GM12891 (cell line): ENCODE measurements around the gene RPS6KA2.

Experiments
- DNase-seq: peaks from one replicate; pipeline ENCODE4 v3.0.0; 2011; ENCODE audit warnings: low spot score; ENCODE audit not compliant: insufficient read length
- FAIRE-seq: peaks from 2 replicates; lab custom pipeline; 2011; peaks lifted over from hg19 to GRCh38; lab: Jason Lieb, UNC
- PAX5 ChIP-seq: IDR thresholded peaks from 2 replicates; pipeline ENCODE4 v1.6.1; 2011; ENCODE audit warnings: low read length, moderate library complexity, mild to moderate bottlenecking; ENCODE audit not compliant: insufficient read depth, severe bottlenecking
- POLR2A ChIP-seq: IDR thresholded peaks from 2 replicates; pipeline ENCODE4 v1.6.1; 2011; ENCODE audit warnings: low read depth, low read length, control low read depth
- POLR2AphosphoS5 ChIP-seq: IDR thresholded peaks from 2 replicates; pipeline ENCODE4 v1.6.1; 2011; ENCODE audit warnings: low read depth, low read length, control low read depth
- POU2F2 ChIP-seq: IDR thresholded peaks from 2 replicates; pipeline ENCODE4 v1.6.1; 2011; ENCODE audit warnings: low read depth, mild to moderate bottlenecking, control low read depth, low read length, moderate library complexity
- SPI1 ChIP-seq: IDR thresholded peaks from 2 replicates; pipeline ENCODE4 v1.6.1; 2011; ENCODE audit warnings: low read depth, low read length, control low read depth
- TAF1 ChIP-seq: IDR thresholded peaks from 2 replicates; pipeline ENCODE4 v1.6.1; 2011; ENCODE audit warnings: low read depth, low read length, control low read depth

RPS6KA2 gene

GRCh38 chr6:166559662-166560061 lies 67.4 kb downstream of the RPS6KA2 start:
- no peak for DNase-seq
- TF ChIP-seq POLR2A (no peak), PAX5 (no peak), SPI1 (no peak), POLR2AphosphoS5 (no peak), POU2F2 (no peak), TAF1 (no peak)
- no peak for FAIRE-seq

GRCh38 chr6:166559211-166559610 lies 67.8 kb downstream of the RPS6KA2 start:
- no peak for FAIRE-seq
- TF ChIP-seq POU2F2 (no peak), POLR2AphosphoS5 (no peak), POLR2A (no peak), PAX5 (no peak), TAF1 (no peak), SPI1 (no peak)
- no peak for DNase-seq

GRCh38 chr6:166558156-166559005 lies 68.7 kb downstream of the RPS6KA2 start:
- DNase-seq (no peak), FAIRE-seq (no peak)
- TF ChIP-seq TAF1, result no peak
- TF ChIP-seq SPI1, result no peak
- TF ChIP-seq POU2F2, result no peak

GRCh38 chr6:166556863-166557322 lies 70.2 kb downstream of the RPS6KA2 start:
- DNase-seq, result no peak
- TF ChIP-seq POU2F2 (no peak), POLR2A (no peak), PAX5 (no peak), SPI1 (no peak)
- FAIRE-seq, result peak; percentile 47

- FAIRE-seq, result no peak
- DNase-seq, result no peak
- TF ChIP-seq SPI1, result no peak
- no peak for TF ChIP-seq POU2F2
- TF ChIP-seq POLR2AphosphoS5, result no peak
- no peak for TF ChIP-seq PAX5
- TF ChIP-seq TAF1, result no peak
- TF ChIP-seq POLR2A, result no peak
These were observed 70.7 kb downstream of the RPS6KA2 start for GRCh38 chr6:166556336-166556735.

GRCh38 chr6:166555086-166555485 lies 72.0 kb downstream of the RPS6KA2 start:
- DNase-seq (no peak), FAIRE-seq (no peak)
- TF ChIP-seq POU2F2 (no peak), POLR2A (no peak), POLR2AphosphoS5 (no peak), PAX5 (no peak), TAF1 (no peak), SPI1 (no peak)

GRCh38 chr6:166554316-166554715 lies 72.7 kb downstream of the RPS6KA2 start:
- FAIRE-seq (no peak), DNase-seq (no peak)
- TF ChIP-seq SPI1 (no peak), TAF1 (no peak), POU2F2 (no peak), PAX5 (no peak), POLR2A (no peak), POLR2AphosphoS5 (no peak)

- TF ChIP-seq TAF1 (no peak), SPI1 (no peak), POU2F2 (no peak), POLR2A (no peak), POLR2AphosphoS5 (no peak), PAX5 (no peak)
- DNase-seq (no peak), FAIRE-seq (no peak)
These were observed 73.3 kb downstream of the RPS6KA2 start for GRCh38 chr6:166553563-166554271.

GRCh38 chr6:166552600-166552999 lies 74.5 kb downstream of the RPS6KA2 start:
- FAIRE-seq (no peak), DNase-seq (no peak)
- no peak for TF ChIP-seq POLR2AphosphoS5
- TF ChIP-seq POLR2A, result no peak
- TF ChIP-seq SPI1, result no peak
- TF ChIP-seq POU2F2, result no peak

GRCh38 chr6:166551754-166552495 lies 75.1 kb downstream of the RPS6KA2 start:
- DNase-seq, result no peak
- FAIRE-seq, result no peak

More at GRCh38 chr6:166551754-166552495, 75.1 kb downstream of the RPS6KA2 start:
- TF ChIP-seq PAX5 (no peak), POLR2A (no peak), POLR2AphosphoS5 (no peak), TAF1 (no peak), POU2F2 (no peak), SPI1 (no peak)
